ENCODE data around the gene RAB11B. TPM values are rescaled to one million over a fixed set of nuclear protein-coding genes. Genes with fewer than 3 reads are reported as not detected.

Gene RAB11B
- total RNA-seq, 1 experiment from 2014 or later: 67.2 TPM

DNA sequence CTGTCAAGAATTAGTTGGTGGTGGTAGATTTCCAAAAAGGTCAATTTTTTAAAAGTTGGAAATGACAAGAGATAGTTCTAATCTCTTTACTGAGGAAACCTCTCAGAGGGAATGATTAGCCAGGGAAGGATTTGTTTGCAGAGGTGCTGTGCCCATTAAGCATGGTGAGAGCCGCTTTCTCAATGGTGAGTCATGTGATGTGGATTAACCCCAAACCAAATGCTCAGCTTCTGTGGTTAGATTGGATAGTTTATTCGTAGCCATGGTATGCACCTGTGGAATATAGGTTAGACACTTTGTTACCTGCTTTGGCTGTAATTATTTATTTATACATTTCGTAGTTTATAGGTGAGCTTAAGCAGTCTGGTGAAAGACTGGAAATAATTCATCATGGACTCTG, 61.7 kb downstream of the RAB11B start:
- CTCF ChIA-PET: interaction anchor here (5.2 kb wide), 1 partner anchor 98 kb away, joined by 37 read pairs; no protein-coding TSS in a partner anchor
- Mint-ChIP-seq H3K27ac (ENCODE audit: low read depth, unreplicated experiment) (no peak overlapping the region), H3K36me3 (ENCODE audit: insufficient read depth, unreplicated experiment) (peaks cover 59% of the 10 kb centered on the region)

DNA sequence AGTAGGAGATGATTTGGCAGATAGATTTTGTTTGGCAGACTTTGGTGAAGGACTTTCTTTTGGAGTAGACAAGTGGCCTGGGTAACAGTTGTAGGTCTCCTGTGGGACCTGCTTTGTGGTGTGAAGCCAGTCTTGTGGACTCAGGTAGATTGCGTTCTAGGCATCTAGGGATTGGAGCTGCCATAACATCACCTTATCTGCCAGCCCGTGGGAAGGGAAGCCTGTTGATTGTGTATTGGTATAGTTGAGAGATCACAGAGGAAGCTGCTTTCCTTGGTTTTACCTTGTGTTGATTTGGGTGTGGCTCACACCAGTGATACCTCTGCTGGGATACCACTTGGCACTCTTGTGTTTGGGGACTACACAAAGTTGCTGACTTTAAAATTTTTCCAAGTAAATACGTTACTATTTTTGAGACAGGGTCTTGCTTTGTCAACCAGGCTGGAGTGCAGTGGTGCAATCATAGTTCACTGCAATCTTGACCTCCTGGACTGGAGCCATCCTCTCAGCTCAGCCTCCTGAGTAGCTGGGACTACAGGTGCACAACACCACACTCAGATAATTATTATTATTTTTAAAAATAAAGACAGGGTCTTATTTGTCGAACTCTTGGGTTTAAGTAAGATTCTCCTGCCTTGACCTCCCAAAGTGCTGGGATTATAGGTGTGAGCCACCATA, 62.4 kb downstream of the RAB11B start:
- DNase-seq (ENCODE audit: unreplicated experiment): no peak
- no peak overlapping the region for H3K27ac Mint-ChIP-seq (ENCODE audit: low read depth, unreplicated experiment)
- TF ChIP-seq, protein P1, sequence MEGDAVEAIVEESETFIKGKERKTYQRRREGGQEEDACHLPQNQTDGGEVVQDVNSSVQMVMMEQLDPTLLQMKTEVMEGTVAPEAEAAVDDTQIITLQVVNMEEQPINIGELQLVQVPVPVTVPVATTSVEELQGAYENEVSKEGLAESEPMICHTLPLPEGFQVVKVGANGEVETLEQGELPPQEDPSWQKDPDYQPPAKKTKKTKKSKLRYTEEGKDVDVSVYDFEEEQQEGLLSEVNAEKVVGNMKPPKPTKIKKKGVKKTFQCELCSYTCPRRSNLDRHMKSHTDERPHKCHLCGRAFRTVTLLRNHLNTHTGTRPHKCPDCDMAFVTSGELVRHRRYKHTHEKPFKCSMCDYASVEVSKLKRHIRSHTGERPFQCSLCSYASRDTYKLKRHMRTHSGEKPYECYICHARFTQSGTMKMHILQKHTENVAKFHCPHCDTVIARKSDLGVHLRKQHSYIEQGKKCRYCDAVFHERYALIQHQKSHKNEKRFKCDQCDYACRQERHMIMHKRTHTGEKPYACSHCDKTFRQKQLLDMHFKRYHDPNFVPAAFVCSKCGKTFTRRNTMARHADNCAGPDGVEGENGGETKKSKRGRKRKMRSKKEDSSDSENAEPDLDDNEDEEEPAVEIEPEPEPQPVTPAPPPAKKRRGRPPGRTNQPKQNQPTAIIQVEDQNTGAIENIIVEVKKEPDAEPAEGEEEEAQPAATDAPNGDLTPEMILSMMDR (IDR thresholded peaks at IDR 0.05; ENCODE audit: unreplicated experiment): no peak

More for the DNA sequence above, 61.7 kb downstream of the RAB11B start:
- no TSS peak for BruUV-seq (replicated peaks)
- peak; percentile 82 for DNase-seq (ENCODE audit: unreplicated experiment)
- POLR2A ChIA-PET: no interaction called here
- no peaks in the 10 kb centered on the region for H3K9me3 Mint-ChIP-seq (ENCODE audit: unreplicated experiment)
- H3K4me3 Mint-ChIP-seq (ENCODE audit: unreplicated experiment): peak overlapping the region; percentile 31
- TF ChIP-seq, protein P1 (IDR thresholded peaks at IDR 0.05; ENCODE audit: unreplicated experiment): no peak
- H3K27me3 Mint-ChIP-seq (ENCODE audit: insufficient read depth, unreplicated experiment): no peaks in the 10 kb centered on the region
- peaks cover 41% of the 10 kb centered on the region for H3K4me1 Mint-ChIP-seq (ENCODE audit: insufficient read depth, unreplicated experiment)
- intact Hi-C loops (cut with micrococcal nuclease): loop anchor here (10.0 kb wide), 1 partner anchor 97 kb away; no protein-coding TSS in a partner anchor

DNA sequence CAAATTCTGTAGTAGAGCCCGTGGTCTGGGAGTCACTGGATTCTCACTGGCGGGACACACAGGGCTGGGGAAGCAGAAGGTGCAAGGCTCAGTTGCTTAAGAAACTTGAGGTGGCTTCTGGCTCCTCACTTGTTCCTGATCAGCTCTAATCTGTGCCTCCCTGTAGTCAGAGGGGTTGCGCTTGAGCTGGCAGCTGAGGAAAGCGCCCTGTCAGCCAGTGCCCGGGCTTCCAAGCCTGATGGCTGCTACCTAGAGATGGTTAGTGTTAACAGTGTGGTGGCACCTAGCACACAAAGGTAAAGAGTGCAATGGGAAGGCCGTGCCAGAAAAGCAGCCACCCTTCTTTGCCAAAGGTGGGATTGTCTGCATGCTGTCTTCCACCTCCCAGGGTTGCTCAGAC, 63.5 kb downstream of the RAB11B start:
- intact Hi-C loops (cut with micrococcal nuclease): loop anchor here (10.0 kb wide), 1 partner anchor 99 kb away; no protein-coding TSS in a partner anchor
- peak overlapping the region; percentile 49 for H3K27ac Mint-ChIP-seq (ENCODE audit: low read depth, unreplicated experiment)
- no TSS peak for BruUV-seq (replicated peaks)
- H3K9me3 Mint-ChIP-seq (ENCODE audit: unreplicated experiment): no peaks in the 10 kb centered on the region
- TF ChIP-seq, protein P1 (IDR thresholded peaks at IDR 0.05; ENCODE audit: unreplicated experiment): no peak
- no peaks in the 10 kb centered on the region for H3K27me3 Mint-ChIP-seq (ENCODE audit: insufficient read depth, unreplicated experiment)
- H3K4me3 Mint-ChIP-seq (ENCODE audit: unreplicated experiment): no peak overlapping the region
- POLR2A ChIA-PET: interaction anchor here (1.1 kb wide), 1 partner anchor 28 kb away, joined by 4 read pairs; no protein-coding TSS in a partner anchor
- no peak for DNase-seq (ENCODE audit: unreplicated experiment)
- CTCF ChIA-PET: interaction anchor here (0.7 kb wide), 2 partner anchors 26 to 90 kb away, joined by 3 read pairs; partner anchors contain the start of gene ANGPTL4
- peaks cover 33% of the 10 kb centered on the region for H3K4me1 Mint-ChIP-seq (ENCODE audit: insufficient read depth, unreplicated experiment)
- H3K36me3 Mint-ChIP-seq (ENCODE audit: insufficient read depth, unreplicated experiment): peaks cover 60% of the 10 kb centered on the region

More for the DNA sequence above, 62.4 kb downstream of the RAB11B start:
- ChIA-PET POLR2A (interaction anchor here (0.7 to 1.1 kb wide), 2 partner anchors 17 to 29 kb away, joined by 3 to 4 read pairs; no protein-coding TSS in a partner anchor), CTCF (interaction anchor here (0.7 to 5.2 kb wide), 2 partner anchors 89 to 99 kb away, joined by 3 to 37 read pairs; partner anchors contain the start of gene ANGPTL4)
- peaks cover 58% of the 10 kb centered on the region for H3K36me3 Mint-ChIP-seq (ENCODE audit: insufficient read depth, unreplicated experiment)
- H3K9me3 Mint-ChIP-seq (ENCODE audit: unreplicated experiment): no peaks in the 10 kb centered on the region
- H3K4me1 Mint-ChIP-seq (ENCODE audit: insufficient read depth, unreplicated experiment): peaks cover 35% of the 10 kb centered on the region
- no peaks in the 10 kb centered on the region for H3K27me3 Mint-ChIP-seq (ENCODE audit: insufficient read depth, unreplicated experiment)
- no TSS peak for BruUV-seq (replicated peaks)
- intact Hi-C loops (cut with micrococcal nuclease): loop anchor here (10.0 kb wide), 1 partner anchor 98 kb away; no protein-coding TSS in a partner anchor
- H3K4me3 Mint-ChIP-seq (ENCODE audit: unreplicated experiment): no peak overlapping the region

Small RNA genes within 50 kb of the gene (microRNA-seq; reads per million reads assigned to microRNA genes)
- 3.2 reads per million, percentile 23 among the genes with 10 or more reads in this experiment for gene MIR4999

Other genes with a start within 250 kb of the RAB11B start
- not detected in 2 replicates for gene FBN3, start 240.8 kb upstream of the RAB11B start, total RNA-seq (2022)
- gene CERS4, start 181.0 kb upstream of the RAB11B start, total RNA-seq (2022): 1.1 and 1.5 TPM in 2 replicates
- gene CD320, start 82.0 kb upstream of the RAB11B start, total RNA-seq (2022): 39.2 and 68.8 TPM in 2 replicates
- 83.2 and 91.8 TPM in 2 replicates for gene NDUFA7, start 69.0 kb upstream of the RAB11B start, total RNA-seq (2022)
- gene RPS28, start 68.9 kb upstream of the RAB11B start, total RNA-seq (2022): 2,247 and 2,362 TPM in 2 replicates
- 0.79 and 1.2 TPM in 2 replicates for gene KANK3, start 47.1 kb upstream of the RAB11B start, total RNA-seq (2022)
- gene ANGPTL4, start 26.2 kb upstream of the RAB11B start, total RNA-seq (2022): 12.6 and 32.8 TPM in 2 replicates
- gene MARCHF2, start 22.9 kb downstream of the RAB11B start, total RNA-seq (2022): 8.3 and 11.5 TPM in 2 replicates
- gene HNRNPM, start 54.6 kb downstream of the RAB11B start, total RNA-seq (2022): 149 and 161 TPM in 2 replicates
- 0.15 TPM in 1 of 2 replicates, not detected in the other for gene PRAM1, start 112.3 kb downstream of the RAB11B start, total RNA-seq (2022)
- gene ZNF414, start 123.8 kb downstream of the RAB11B start, total RNA-seq (2022): 16.3 and 27.2 TPM in 2 replicates
- gene MYO1F, start 187.1 kb downstream of the RAB11B start, total RNA-seq (2022): 0.16 and 0.27 TPM in 2 replicates
- not detected in 2 replicates for gene ADAMTS10, start 220.4 kb downstream of the RAB11B start, total RNA-seq (2022)
- gene NFILZ, start 240.3 kb downstream of the RAB11B start, total RNA-seq (2022): not detected in 2 replicates

All from MCF 10A (cell line).